Measurements from ENCODE around the gene ABI3BP. TPM values are rescaled to one million over a fixed set of nuclear protein-coding genes. Genes with fewer than 3 reads are reported as not detected.

ABI3BP gene
- total RNA-seq, 2 experiments from 2014 or later: not detected

DNA sequence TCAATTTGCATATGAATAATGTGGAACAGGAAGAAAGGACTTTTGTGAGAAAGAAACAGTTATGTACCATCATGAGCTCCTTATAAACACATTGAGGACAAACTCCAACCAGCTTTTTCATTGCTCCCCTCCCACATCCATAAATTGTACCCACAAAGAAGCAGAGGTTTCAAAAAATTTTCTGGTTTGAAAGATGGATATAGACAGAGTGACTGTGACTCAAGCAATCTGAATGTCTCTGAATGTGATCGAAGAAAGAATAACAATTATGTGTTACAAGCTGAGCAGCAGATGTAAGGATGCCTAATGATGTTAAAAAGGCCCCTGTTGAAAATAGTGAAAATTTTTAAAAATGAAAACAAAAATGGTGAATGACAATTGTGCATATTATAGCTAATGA is 156.6 kb downstream of the ABI3BP start:
- DNase-seq: no peak
- Mint-ChIP-seq H3K4me3 (no peak overlapping the region), H3K36me3 (ENCODE audit: low read depth) (no peaks in the 10 kb centered on the region), H3K27me3 (peaks cover 22% of the 10 kb centered on the region), H3K27ac (no peak overlapping the region), H3K4me1 (ENCODE audit: low read depth) (no peaks in the 10 kb centered on the region), H3K9me3 (no peaks in the 10 kb centered on the region)
- CTCF ChIA-PET: no interaction called here
- TF ChIP-seq, protein P1, sequence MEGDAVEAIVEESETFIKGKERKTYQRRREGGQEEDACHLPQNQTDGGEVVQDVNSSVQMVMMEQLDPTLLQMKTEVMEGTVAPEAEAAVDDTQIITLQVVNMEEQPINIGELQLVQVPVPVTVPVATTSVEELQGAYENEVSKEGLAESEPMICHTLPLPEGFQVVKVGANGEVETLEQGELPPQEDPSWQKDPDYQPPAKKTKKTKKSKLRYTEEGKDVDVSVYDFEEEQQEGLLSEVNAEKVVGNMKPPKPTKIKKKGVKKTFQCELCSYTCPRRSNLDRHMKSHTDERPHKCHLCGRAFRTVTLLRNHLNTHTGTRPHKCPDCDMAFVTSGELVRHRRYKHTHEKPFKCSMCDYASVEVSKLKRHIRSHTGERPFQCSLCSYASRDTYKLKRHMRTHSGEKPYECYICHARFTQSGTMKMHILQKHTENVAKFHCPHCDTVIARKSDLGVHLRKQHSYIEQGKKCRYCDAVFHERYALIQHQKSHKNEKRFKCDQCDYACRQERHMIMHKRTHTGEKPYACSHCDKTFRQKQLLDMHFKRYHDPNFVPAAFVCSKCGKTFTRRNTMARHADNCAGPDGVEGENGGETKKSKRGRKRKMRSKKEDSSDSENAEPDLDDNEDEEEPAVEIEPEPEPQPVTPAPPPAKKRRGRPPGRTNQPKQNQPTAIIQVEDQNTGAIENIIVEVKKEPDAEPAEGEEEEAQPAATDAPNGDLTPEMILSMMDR (IDR thresholded peaks at IDR 0.05): no peak
- POLR2A ChIA-PET: no interaction called here
- intact Hi-C loops (cut with micrococcal nuclease): no loop called here
- ATAC-seq: no peak

DNA sequence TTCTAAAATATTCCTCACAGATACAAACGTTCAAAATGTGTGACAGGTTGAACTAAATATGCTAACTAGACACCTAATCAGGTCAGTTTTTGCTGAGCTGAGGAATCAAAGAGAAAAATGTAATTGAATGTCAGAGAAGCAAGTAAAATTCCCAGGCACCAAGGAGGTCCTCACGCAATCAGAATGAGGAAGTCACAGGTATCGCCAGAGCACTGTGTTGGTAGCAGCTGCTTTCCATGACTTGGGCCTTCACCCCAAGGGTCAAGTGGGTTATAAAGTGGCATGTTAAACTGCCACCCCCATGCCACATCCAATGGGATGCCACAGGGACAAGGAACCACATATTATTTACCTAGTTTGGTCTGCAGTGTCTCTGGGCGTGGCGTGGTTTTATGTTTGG is 158.9 kb downstream of the ABI3BP start:
- no peaks in the 10 kb centered on the region for H3K36me3 Mint-ChIP-seq (ENCODE audit: low read depth)
- DNase-seq (no peak), ATAC-seq (no peak)
- H3K9me3 Mint-ChIP-seq: no peaks in the 10 kb centered on the region
- no peak overlapping the region for H3K4me3 Mint-ChIP-seq
- H3K4me1 Mint-ChIP-seq (ENCODE audit: low read depth): no peaks in the 10 kb centered on the region
- H3K27ac Mint-ChIP-seq: no peak overlapping the region
- ChIA-PET POLR2A (no interaction called here), CTCF (no interaction called here)
- peaks cover 25% of the 10 kb centered on the region for H3K27me3 Mint-ChIP-seq
- intact Hi-C loops (cut with micrococcal nuclease): no loop called here
- TF ChIP-seq, protein P1 (IDR thresholded peaks at IDR 0.05): no peak

DNA sequence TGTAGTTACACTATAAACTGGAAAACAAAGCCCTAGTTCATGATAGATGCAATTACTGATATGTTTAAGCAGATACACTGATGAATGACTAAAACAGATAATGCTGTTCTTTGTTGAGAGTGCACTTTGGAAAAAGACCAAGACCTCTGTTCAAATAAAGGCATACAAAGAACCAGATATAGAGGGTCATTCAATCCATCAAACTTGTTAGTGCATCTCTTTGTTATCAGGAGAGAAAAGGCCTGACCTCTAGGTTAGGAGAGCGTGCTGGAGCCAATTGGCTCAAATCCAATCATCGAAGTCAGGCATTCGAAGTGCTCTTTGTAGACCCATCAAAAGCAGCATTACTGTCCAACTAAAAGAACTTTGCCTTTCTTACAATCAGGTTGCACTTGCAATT is 159.7 kb downstream of the ABI3BP start:
- TF ChIP-seq, protein P1 (IDR thresholded peaks at IDR 0.05): no peak
- ATAC-seq: no peak

DNA sequence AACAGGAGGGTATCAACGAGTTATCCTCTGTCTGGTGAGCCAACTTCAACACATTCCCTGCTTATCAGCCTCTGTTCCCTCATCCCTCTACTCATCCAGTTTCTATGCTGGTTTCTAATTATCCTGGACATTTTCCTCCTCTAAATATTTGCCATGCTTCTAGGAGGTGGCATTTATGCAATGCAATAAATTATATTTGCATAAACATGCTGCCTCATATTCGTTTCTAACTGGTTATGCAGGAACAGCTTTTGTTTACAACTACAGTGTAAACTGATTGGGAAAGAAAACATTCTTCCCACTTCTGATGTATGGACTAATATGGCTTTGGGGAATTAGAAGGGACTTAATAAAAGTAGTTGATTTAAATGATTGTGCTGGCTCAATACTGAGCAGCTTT is 161.6 kb downstream of the ABI3BP start:
- ChIA-PET CTCF (interaction anchor here (0.8 kb wide), 1 partner anchor 31 kb away, joined by 3 read pairs; no protein-coding TSS in a partner anchor), POLR2A (no interaction called here)
- TF ChIP-seq, protein P1 (IDR thresholded peaks at IDR 0.05): no peak
- intact Hi-C loops (cut with micrococcal nuclease): no loop called here
- Mint-ChIP-seq H3K27ac (no peak overlapping the region), H3K4me3 (no peak overlapping the region), H3K36me3 (ENCODE audit: low read depth) (no peaks in the 10 kb centered on the region), H3K27me3 (peaks cover 17% of the 10 kb centered on the region), H3K9me3 (no peaks in the 10 kb centered on the region), H3K4me1 (ENCODE audit: low read depth) (no peaks in the 10 kb centered on the region)
- no peak for DNase-seq
- no peak for ATAC-seq

More for the DNA sequence above, 159.7 kb downstream of the ABI3BP start:
- H3K27me3 Mint-ChIP-seq: peaks cover 22% of the 10 kb centered on the region
- ChIA-PET POLR2A (no interaction called here), CTCF (no interaction called here)
- intact Hi-C loops (cut with micrococcal nuclease): no loop called here
- no peak overlapping the region for H3K27ac Mint-ChIP-seq
- H3K36me3 Mint-ChIP-seq (ENCODE audit: low read depth): no peaks in the 10 kb centered on the region
- H3K9me3 Mint-ChIP-seq: no peaks in the 10 kb centered on the region
- DNase-seq: no peak
- H3K4me1 Mint-ChIP-seq (ENCODE audit: low read depth): no peaks in the 10 kb centered on the region
- no peak overlapping the region for H3K4me3 Mint-ChIP-seq

DNA sequence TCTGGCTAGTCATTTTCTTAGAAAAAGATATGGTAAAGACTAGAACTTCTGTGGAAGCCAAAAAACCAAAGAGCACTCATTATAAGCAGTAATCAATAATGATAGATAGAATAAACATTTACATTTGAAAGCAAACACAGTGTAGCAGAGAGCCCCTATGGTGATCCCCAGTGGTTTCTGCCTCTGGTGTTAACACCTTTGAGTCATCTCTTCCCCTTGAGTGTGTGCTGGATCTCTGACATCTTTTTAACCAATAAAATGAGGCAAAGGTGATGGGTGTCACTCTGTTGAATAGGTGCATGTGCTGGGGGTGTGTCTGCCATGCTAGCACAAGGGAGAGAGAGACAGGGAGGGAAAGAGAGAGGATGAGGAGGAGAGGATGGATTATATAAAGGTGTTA is 162.3 kb downstream of the ABI3BP start:
- intact Hi-C loops (cut with micrococcal nuclease): no loop called here
- TF ChIP-seq, protein P1 (IDR thresholded peaks at IDR 0.05): no peak
- DNase-seq: peak; percentile 8
- Mint-ChIP-seq H3K4me1 (ENCODE audit: low read depth) (no peaks in the 10 kb centered on the region), H3K27ac (no peak overlapping the region), H3K27me3 (peaks cover 18% of the 10 kb centered on the region), H3K36me3 (ENCODE audit: low read depth) (no peaks in the 10 kb centered on the region), H3K9me3 (no peaks in the 10 kb centered on the region), H3K4me3 (no peak overlapping the region)
- POLR2A ChIA-PET: no interaction called here
- ATAC-seq: peak; percentile 83
- CTCF ChIA-PET: interaction anchor here (0.8 kb wide), 1 partner anchor 32 kb away, joined by 3 read pairs; no protein-coding TSS in a partner anchor
